H1 (cell line): ENCODE results near the gene KCND3. TPM values are rescaled to one million over a fixed set of nuclear protein-coding genes. Genes with fewer than 3 reads are reported as not detected.

ENCODE experiments used
- CTCF ChIA-PET: fragments of 300-600 bp; sonication (Branson Sonifier 250); formaldehyde crosslinking; loops from one replicate; lab custom pipeline; 2021; ENCODE audit not compliant: partially characterized antibody; lab: Charles Lee
- POLR2A ChIA-PET: fragments of 300-600 bp; sonication (Branson Sonifier 250); formaldehyde crosslinking; loops from one replicate; lab custom pipeline; 2021; ENCODE audit warnings: inconsistent platforms; ENCODE audit not compliant: partially characterized antibody; lab: Charles Lee
- DNase-seq, 2 experiments: peaks; one replicate each; pipeline versions ENCODE4 v3.0.0 to v3.0.0-alpha.2; 2010 to 2022; ENCODE audit warnings: low spot score in 2 of 2, low read depth in 1 of 2, mixed read lengths in 1 of 2
- FAIRE-seq: peaks from 2 replicates; lab custom pipeline; 2011; peaks lifted over from hg19 to GRCh38; lab: Jason Lieb, UNC
- H2AFZ ChIP-seq: 2 replicates; pipeline ENCODE4 v1.8.1; 2012; ENCODE audit warnings: low read length, inconsistent platforms
- H2AK5ac ChIP-seq: 2 replicates; pipeline ENCODE4 v1.6.1; 2013; ENCODE audit warnings: low read depth, low read length
- H2BK120ac ChIP-seq: replicated peaks from 2 replicates; pipeline ENCODE3; 2013; ENCODE audit warnings: low read depth, low read length, inconsistent platforms
- H2BK12ac ChIP-seq: 2 replicates; pipeline ENCODE4 v1.6.1; 2013; ENCODE audit warnings: low read depth, low read length
- H2BK15ac ChIP-seq: 2 replicates; pipeline ENCODE4 v1.6.1; 2013; ENCODE audit warnings: low read length
- H2BK20ac ChIP-seq: 2 replicates; pipeline ENCODE4 v1.6.1; 2013; ENCODE audit warnings: low read length
- H2BK5ac ChIP-seq: 2 replicates; pipeline ENCODE4 v1.6.1; 2013; ENCODE audit warnings: low read depth, low read length
- H3K14ac ChIP-seq: 2 replicates; pipeline ENCODE4 v1.6.1; 2013; ENCODE audit warnings: inconsistent platforms; ENCODE audit not compliant: insufficient read length
- H3K18ac ChIP-seq: 2 replicates; pipeline ENCODE4 v1.6.1; 2013; ENCODE audit warnings: low read length; ENCODE audit errors: extremely low read depth
- H3K23ac ChIP-seq: 2 replicates; pipeline ENCODE4 v1.6.1; 2013; ENCODE audit warnings: inconsistent platforms; ENCODE audit not compliant: insufficient read length
- H3K23me2 ChIP-seq: 2 replicates; pipeline ENCODE4 v1.6.1; 2013; ENCODE audit warnings: low read depth, low read length
- H3K27ac ChIP-seq: 2 replicates; pipeline ENCODE4 v1.6.1; 2011; ENCODE audit warnings: low read depth, low read length, inconsistent platforms
- H3K27me3 ChIP-seq, 4 experiments: replicated peaks in 1 of 4; 1 replicate in 1 of 4; 2 replicates in 3 of 4; pipeline versions ENCODE4 v1.6.1 to v1.8.1; 2011 to 2013; ENCODE audit warnings: low read length in 3 of 4, mild to moderate bottlenecking in 3 of 4, inconsistent platforms in 2 of 4, mixed read lengths in 2 of 4, moderate library complexity in 1 of 4; ENCODE audit not compliant: control insufficient read depth in 3 of 4, insufficient read depth in 3 of 4; ENCODE audit errors: extremely low read depth in 1 of 4
- H3K36me3 ChIP-seq, 4 experiments: 2 replicates each; pipeline versions ENCODE4 v1.6.1 to v1.8.1; 2011 to 2013; ENCODE audit warnings: mild to moderate bottlenecking in 4 of 4, low read length in 3 of 4, moderate library complexity in 2 of 4, control low read depth in 1 of 4, inconsistent platforms in 1 of 4; ENCODE audit not compliant: insufficient read depth in 4 of 4, control insufficient read depth in 2 of 4
- H3K4ac ChIP-seq: replicated peaks from 2 replicates; pipeline ENCODE3; 2013; ENCODE audit warnings: low read length, low read depth, mixed read lengths, inconsistent platforms; ENCODE audit not compliant: insufficient read length
- H3K4me1 ChIP-seq, 4 experiments: replicated peaks in 1 of 4; 1 replicate in 1 of 4; 2 replicates in 3 of 4; pipeline versions ENCODE4 v1.6.1 to v1.8.1; 2011 to 2013; ENCODE audit warnings: low read length in 3 of 4, inconsistent platforms in 2 of 4, mixed read lengths in 1 of 4; ENCODE audit not compliant: insufficient read depth in 4 of 4, control insufficient read depth in 3 of 4
- H3K4me2 ChIP-seq, 2 experiments: 2 replicates each; pipeline versions ENCODE4 v1.6.1 to v1.8.1; 2011 to 2013; ENCODE audit warnings: low read depth in 2 of 2, low read length in 2 of 2, control low read depth in 1 of 2, inconsistent platforms in 1 of 2, mild to moderate bottlenecking in 1 of 2; ENCODE audit not compliant: insufficient read depth in 1 of 2
- H3K4me3 ChIP-seq, 4 experiments: fragments of 200-600, 300-600 bp in 1 of 4; sonication (generic), shearing (Covaris generic), sonication (Bioruptor Twin) in 1 of 4; 2 replicates each; pipeline versions ENCODE4 v1.5.1 to v1.8.1; 2011 to 2016; ENCODE audit warnings: low read length in 4 of 4, low read depth in 3 of 4, control low read depth in 2 of 4, inconsistent platforms in 2 of 4, mild to moderate bottlenecking in 2 of 4, mixed read lengths in 1 of 4, moderate library complexity in 1 of 4; ENCODE audit not compliant: insufficient read depth in 2 of 4; ENCODE audit errors: extremely low read depth in 1 of 4
- H3K56ac ChIP-seq: replicated peaks from 2 replicates; pipeline ENCODE3; 2013; ENCODE audit warnings: low read depth, mild to moderate bottlenecking, mixed read lengths, low read length, inconsistent platforms; ENCODE audit not compliant: insufficient read length
- H3K79me1 ChIP-seq: 2 replicates; pipeline ENCODE4 v1.6.1; 2013; ENCODE audit warnings: low read depth, low read length, control low read depth
- H3K79me2 ChIP-seq, 2 experiments: 2 replicates each; pipeline versions ENCODE4 v1.6.1 to v1.8.1; 2012 to 2013; ENCODE audit warnings: low read length in 2 of 2, mild to moderate bottlenecking in 2 of 2, inconsistent platforms in 1 of 2; ENCODE audit not compliant: insufficient read depth in 2 of 2, control insufficient read depth in 1 of 2
- H3K9ac ChIP-seq, 4 experiments: replicated peaks in 1 of 4; 1 replicate in 1 of 4; 2 replicates in 3 of 4; pipeline versions ENCODE4 v1.6.1 to v1.8.1; 2011 to 2013; ENCODE audit warnings: low read depth in 3 of 4, low read length in 3 of 4, control low read depth in 2 of 4, mild to moderate bottlenecking in 2 of 4, moderate library complexity in 2 of 4, inconsistent platforms in 1 of 4; ENCODE audit errors: extremely low read depth in 1 of 4
- H3K9me3 ChIP-seq, 2 experiments: 2 replicates each; pipeline versions ENCODE4 v1.6.1 to v1.8.1; 2012 to 2013; ENCODE audit warnings: mild to moderate bottlenecking in 2 of 2, moderate library complexity in 2 of 2, control low read depth in 1 of 2, inconsistent platforms in 1 of 2, low read depth in 1 of 2, low read length in 1 of 2, mixed read lengths in 1 of 2; ENCODE audit not compliant: insufficient read depth in 2 of 2
- H4K20me1 ChIP-seq, 2 experiments: replicated peaks in 1 of 2; 2 replicates each; pipeline versions ENCODE3 to v1.8.1; 2011 to 2013; ENCODE audit warnings: inconsistent platforms in 2 of 2, low read length in 2 of 2, mild to moderate bottlenecking in 1 of 2; ENCODE audit not compliant: insufficient read depth in 2 of 2, control insufficient read depth in 1 of 2
- H4K5ac ChIP-seq: 2 replicates; pipeline ENCODE4 v1.6.1; 2013; ENCODE audit warnings: low read length, low read depth, mixed read lengths, inconsistent platforms; ENCODE audit not compliant: insufficient read length
- H4K8ac ChIP-seq: 2 replicates; pipeline ENCODE4 v1.8.0; 2013; ENCODE audit warnings: mild to moderate bottlenecking, moderate library complexity, low read length, inconsistent platforms; ENCODE audit not compliant: insufficient read depth; ENCODE audit errors: extremely low read depth
- H4K91ac ChIP-seq: replicated peaks from 2 replicates; pipeline ENCODE3; 2013; ENCODE audit warnings: low read length, mixed read lengths, inconsistent platforms; ENCODE audit not compliant: insufficient read length
- ASH2L ChIP-seq: fragments of 200-600, 300-600 bp; sonication (generic); IDR thresholded peaks from one replicate; pipeline ENCODE4 v1.7.1; 2017; ENCODE audit warnings: low read length
- BCL11A ChIP-seq, 2 experiments: IDR thresholded peaks; one replicate each; pipeline ENCODE4 v1.6.1; 2011; ENCODE audit warnings: low read depth in 2 of 2, low read length in 2 of 2, mild to moderate bottlenecking in 2 of 2
- HDAC6 ChIP-seq: IDR thresholded peaks from one replicate; pipeline ENCODE4 v1.7.1; 2012; ENCODE audit warnings: low read depth, mild to moderate bottlenecking, inconsistent platforms, low read length, moderate library complexity
- JUN ChIP-seq: IDR thresholded peaks from 2 replicates; pipeline ENCODE4 v1.6.1; 2011; ENCODE audit warnings: low read depth, mild to moderate bottlenecking, improper control_type of control experiment, low read length
- MAFK ChIP-seq: IDR thresholded peaks from 2 replicates; pipeline ENCODE4 v1.6.1; 2012; ENCODE audit warnings: low read depth, mild to moderate bottlenecking, improper control_type of control experiment, low read length
- NANOG ChIP-seq: IDR thresholded peaks from 2 replicates; pipeline ENCODE4 v1.6.1; 2011; ENCODE audit warnings: low read length, low read depth, mild to moderate bottlenecking, inconsistent platforms; ENCODE audit not compliant: insufficient read depth, poor library complexity, severe bottlenecking
- RFX5 ChIP-seq: IDR thresholded peaks from 2 replicates; pipeline ENCODE4 v1.6.1; 2011; ENCODE audit warnings: low read depth, low read length, improper control_type of control experiment, borderline replicate concordance
- SUZ12 ChIP-seq: fragments of 200-600 bp; sonication (generic); IDR thresholded peaks from 2 replicates; pipeline ENCODE4 v1.6.1; 2012; ENCODE audit warnings: mild to moderate bottlenecking, inconsistent platforms, low read length, moderate library complexity, mixed read lengths
- TAF1 ChIP-seq: IDR thresholded peaks from 2 replicates; pipeline ENCODE4 v1.6.1; 2011; ENCODE audit warnings: mild to moderate bottlenecking, low read depth, low read length
- YY1 ChIP-seq: IDR thresholded peaks from 2 replicates; pipeline ENCODE4 v1.6.1; 2011; ENCODE audit warnings: low read depth, mild to moderate bottlenecking, low read length
- WGBS, 2 experiments: shearing (Covaris generic) in 1 of 2; methylation state at CpG; one replicate each; pipeline versions ENCODE4 v1.1.6 to v1.1.7; 2013 to 2015; ENCODE audit warnings: low lambda C conversion rate in 2 of 2, mixed read lengths in 2 of 2, inconsistent platforms in 1 of 2, low coverage in 1 of 2, missing lambda C conversion rate in 1 of 2; ENCODE audit not compliant: insufficient replicate concordance in 2 of 2, insufficient coverage in 1 of 2, insufficient read length in 1 of 2; ENCODE audit errors: extremely low coverage in 1 of 2, missing lambda C conversion rate in 1 of 2; 5-methylcytosine and 5-hydroxymethylcytosine counted together
- polyA plus RNA-seq, 7 experiments: library from polyadenylated mRNA; depleted of rRNA in 3 of 7; stranded (reverse) in 5 of 7; unstranded in 2 of 7; fragments of >200 nt in 5 of 7; fragments of 200-250 nt in 2 of 7; gene quantifications; 1 replicate in 5 of 7; 2 replicates in 1 of 7; 4 replicates in 1 of 7; pipeline versions ENCODE4 v1.2.1 to v1.2.3, GENCODE V29; 2011 to 2013; ENCODE audit warnings: missing spikeins in 2 of 7, mixed read lengths in 2 of 7
- total RNA-seq: library from RNA; stranded (reverse); fragmentation: NEBNext Ultra II Directional; extraction: Animal tissue kit (Norgen Biotek cat#: 25700); gene quantifications from 2 replicates; pipeline ENCODE4 v1.2.1, GENCODE V29; 2021

KCND3 gene
- total and polyA plus RNA-seq, 2 of the 8 experiments (the other 6 are each of a cell fraction or from before 2014, with no cell fraction given) = 0.14 to 0.48 TPM

GRCh38 chr1:111971396-111971795 lies 18.1 kb downstream of the KCND3 start:
- Histone ChIP-seq H3K56ac (no peak overlapping the region), H4K5ac (no peak overlapping the region), H2AK5ac (no peak overlapping the region), H3K23ac (no peak overlapping the region), H2BK15ac (no peak overlapping the region), H3K27me3 (no peaks in the 10 kb centered on the region; a peak in 2 of 7 replicates), H3K9me3 (no peaks in the 10 kb centered on the region), H2BK120ac (no peak overlapping the region), H3K4ac (no peak overlapping the region), H3K23me2 (no peaks in the 10 kb centered on the region), H3K14ac (no peak overlapping the region), H4K91ac (no peak overlapping the region), H3K18ac (no peak overlapping the region), H3K79me2 (no peaks in the 10 kb centered on the region), H2AFZ (no peak overlapping the region), H4K20me1 (peaks cover 0 to 3% of the 10 kb centered on the region in 2 experiments), H4K8ac (no peak overlapping the region), H3K4me3 (no peak overlapping the region), H3K79me1 (no peaks in the 10 kb centered on the region), H2BK20ac (no peak overlapping the region), H3K4me1 (no peaks in the 10 kb centered on the region), H3K9ac (no peak overlapping the region), H2BK12ac (no peak overlapping the region), H2BK5ac (no peak overlapping the region), H3K36me3 (no peaks in the 10 kb centered on the region), H3K4me2 (no peak overlapping the region), H3K27ac (no peak overlapping the region)
- no peak for DNase-seq
- no peak for TF ChIP-seq HDAC6
- TF ChIP-seq TAF1 = no peak
- TF ChIP-seq JUN = no peak
- TF ChIP-seq MAFK = no peak
- no peak for TF ChIP-seq BCL11A (IDR thresholded peaks at IDR 0.05; ENCODE audit: low read depth in 2 of 2, low read length in 2 of 2)
- TF ChIP-seq ASH2L = no peak
- no peak for TF ChIP-seq SUZ12
- no peak for TF ChIP-seq NANOG
- TF ChIP-seq RFX5 = no peak
- no peak for TF ChIP-seq YY1
- FAIRE-seq = no peak
- POLR2A ChIA-PET = no interaction called here
- 71% methylated on average over 1 of the region's 1 CpG; no CpG with 5 or more reads in 1 of the 2 experiments for WGBS, 2 experiments
- CTCF ChIA-PET = interaction anchor here (0.6 kb wide), 1 partner anchor 166 kb away, joined by 3 read pairs; no protein-coding TSS in a partner anchor
